ENCODE data around the gene LDLRAD4. TPM values are rescaled to one million over a fixed set of nuclear protein-coding genes. Genes with fewer than 3 reads are reported as not detected.

The LDLRAD4 gene
- total RNA-seq, 1 experiment from 2014 or later = 1.7 TPM

GRCh38 chr18:13625843-13626543, 407.4 kb downstream of the LDLRAD4 start:
- DNase-seq (ENCODE audit: low spot score) = no peak

DNA sequence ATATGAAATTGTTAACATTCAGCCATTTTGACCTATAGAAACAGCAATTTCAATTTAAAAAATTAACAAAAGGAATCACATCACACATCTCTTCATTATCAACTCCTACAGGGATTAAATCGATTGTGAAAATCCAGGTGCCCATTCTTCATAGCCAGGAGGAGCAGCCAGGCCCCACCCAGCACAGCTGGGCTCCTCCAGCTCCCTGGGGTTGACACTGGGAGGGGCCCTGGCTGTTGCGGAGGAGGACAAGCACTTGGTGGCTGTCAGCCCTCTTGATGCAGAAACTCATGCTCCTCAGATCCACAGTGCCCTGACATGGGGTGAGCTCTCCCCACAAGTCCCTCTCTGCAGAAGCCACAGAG, 408.0 kb downstream of the LDLRAD4 start:
- DNase-seq (ENCODE audit: low spot score) = no peak

DNA sequence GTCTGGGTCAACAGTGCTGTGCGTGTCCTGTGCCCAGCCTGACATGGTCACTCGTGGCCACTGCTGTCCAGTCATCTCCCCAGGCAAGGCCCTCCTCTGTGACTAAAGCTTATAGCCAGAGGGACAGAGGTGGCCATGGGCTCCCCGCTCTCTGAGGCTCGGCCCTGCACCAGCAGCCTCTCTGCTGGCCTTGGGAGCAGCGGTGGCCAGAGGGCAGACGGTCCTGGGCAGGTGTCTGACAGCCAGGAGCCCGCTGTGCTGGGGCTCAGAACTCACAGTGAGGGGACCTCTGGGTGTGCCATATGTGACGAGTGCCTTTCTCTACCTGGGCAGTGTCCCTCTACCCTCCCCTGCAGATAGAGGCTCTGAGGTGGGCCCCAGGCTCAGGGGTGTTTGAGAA, 409.1 kb downstream of the LDLRAD4 start:
- no peak for DNase-seq (ENCODE audit: low spot score)

GRCh38 chr18:13628211-13628610, 409.7 kb downstream of the LDLRAD4 start:
- no peak for DNase-seq (ENCODE audit: low spot score)

GRCh38 chr18:13629841-13630715, 411.5 kb downstream of the LDLRAD4 start:
- DNase-seq (ENCODE audit: low spot score) = peak; percentile 68

- DNase-seq (ENCODE audit: low spot score) = no peak
Measured at GRCh38 chr18:13630716-13631268, 412.2 kb downstream of the LDLRAD4 start.

- no peak for DNase-seq (ENCODE audit: low spot score)
Measured at GRCh38 chr18:13633700-13634099, 415.1 kb downstream of the LDLRAD4 start.

DNA sequence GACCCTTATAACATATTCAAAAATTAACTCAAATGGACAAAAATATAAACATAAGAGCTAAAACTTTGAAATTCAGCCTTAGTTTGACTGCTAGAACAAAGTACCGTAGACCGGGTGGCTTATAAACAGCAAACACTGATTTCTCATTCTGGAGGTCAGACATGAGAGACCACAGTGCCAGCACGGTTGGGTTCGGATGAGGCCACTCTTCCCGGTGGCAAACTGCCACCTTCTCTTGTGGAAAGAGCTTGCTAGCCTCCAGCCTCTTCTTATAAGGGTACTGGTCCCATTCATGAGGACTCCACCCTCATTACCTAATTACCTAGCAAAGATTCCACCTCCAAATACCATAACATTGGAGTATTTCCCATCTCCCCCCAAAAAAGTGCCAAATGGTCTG, 416.5 kb downstream of the LDLRAD4 start:
- no peak for DNase-seq (ENCODE audit: low spot score)

- DNase-seq (ENCODE audit: low spot score) = no peak
Measured at GRCh38 chr18:13638719-13639595, 420.4 kb downstream of the LDLRAD4 start.

DNA sequence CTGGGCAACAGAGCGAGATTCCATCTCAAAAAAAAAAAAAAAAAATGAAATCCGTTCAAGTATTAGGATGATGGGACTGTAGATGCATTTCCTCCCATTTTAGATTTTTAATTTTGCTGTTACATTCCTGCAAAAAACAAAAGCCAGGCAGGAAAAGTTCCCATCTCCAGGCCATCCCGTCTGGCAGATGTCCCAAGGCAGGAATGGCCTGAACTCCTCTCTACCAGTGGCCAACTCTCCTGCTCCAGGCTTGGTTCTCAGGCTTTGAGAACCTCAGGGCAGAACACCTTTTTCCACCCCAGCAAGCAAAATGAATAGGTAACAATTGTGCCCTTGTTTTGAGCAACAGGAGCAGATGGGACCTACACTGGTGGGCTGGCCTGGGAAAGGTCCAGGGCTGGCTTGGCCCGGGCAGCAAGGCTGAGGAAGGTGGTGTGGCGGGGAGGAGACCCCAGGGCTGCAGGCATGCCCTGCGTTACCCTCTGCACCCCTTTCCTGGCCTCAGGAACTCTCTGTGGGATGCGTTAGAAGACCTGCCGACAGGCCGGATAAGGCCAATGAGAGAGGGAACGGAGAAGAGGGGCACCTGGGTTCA, 421.8 kb downstream of the LDLRAD4 start:
- DNase-seq (ENCODE audit: low spot score) = no peak

DNA sequence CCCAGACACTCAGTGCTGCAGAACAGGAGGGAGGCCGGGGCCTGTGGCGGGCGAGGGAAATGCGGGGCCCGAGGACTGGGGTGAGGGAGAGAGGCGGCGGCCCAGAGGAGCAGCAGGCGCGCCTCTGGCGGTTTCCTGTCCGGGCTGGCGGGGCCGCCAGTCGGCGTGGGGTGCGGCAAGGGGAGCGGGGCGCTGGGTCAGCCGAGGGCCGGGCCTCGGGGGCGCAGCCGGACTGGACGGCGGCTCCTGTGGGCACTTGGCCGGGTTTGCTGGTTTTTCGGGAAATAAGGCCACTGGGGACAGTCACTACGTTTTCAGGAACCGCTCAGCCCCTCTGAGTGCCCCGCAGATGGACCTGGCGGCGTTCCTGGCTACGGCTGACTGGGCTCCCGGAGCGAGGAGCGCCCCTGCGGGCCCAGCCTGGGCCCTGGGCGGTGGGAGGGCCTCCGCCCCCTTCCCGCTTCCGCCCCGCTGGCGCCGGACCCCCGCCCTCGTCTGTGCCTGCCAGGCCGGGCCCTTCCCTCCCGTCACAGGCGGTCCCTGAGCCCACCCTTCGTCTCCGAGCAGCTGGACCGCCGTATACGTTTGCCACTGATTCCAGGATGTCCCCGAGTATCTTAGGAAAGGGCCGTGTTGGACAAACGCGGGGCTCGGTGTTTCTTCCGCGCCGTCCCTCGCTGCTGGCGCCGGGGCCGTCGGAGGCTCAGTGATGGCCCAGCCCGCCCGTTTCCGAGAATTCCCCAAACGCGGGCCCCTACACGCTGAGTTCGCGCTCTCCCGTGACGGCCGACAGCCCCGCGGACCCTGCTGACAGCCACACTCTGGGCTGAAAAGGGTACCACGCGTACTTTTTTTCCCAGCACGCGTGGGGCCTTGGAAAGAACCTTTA, 423.2 kb downstream of the LDLRAD4 start:
- DNase-seq (ENCODE audit: low spot score) = no peak

- DNase-seq (ENCODE audit: low spot score) = no peak
Measured at GRCh38 chr18:13642440-13642827, 423.9 kb downstream of the LDLRAD4 start.

- no peak for DNase-seq (ENCODE audit: low spot score)
Measured at GRCh38 chr18:13643261-13643751, 424.7 kb downstream of the LDLRAD4 start.

DNA sequence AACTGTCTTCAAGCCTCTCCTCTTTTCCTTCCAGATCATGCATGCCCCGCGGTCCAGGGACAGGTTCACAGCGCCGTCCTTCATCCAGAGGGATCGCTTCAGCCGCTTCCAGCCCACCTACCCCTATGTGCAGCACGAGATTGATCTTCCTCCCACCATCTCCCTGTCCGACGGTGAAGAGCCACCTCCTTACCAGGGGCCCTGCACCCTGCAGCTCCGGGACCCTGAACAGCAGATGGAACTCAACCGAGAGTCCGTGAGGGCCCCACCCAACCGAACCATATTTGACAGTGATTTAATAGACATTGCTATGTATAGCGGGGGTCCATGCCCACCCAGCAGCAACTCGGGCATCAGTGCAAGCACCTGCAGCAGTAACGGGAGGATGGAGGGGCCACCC, 426.5 kb downstream of the LDLRAD4 start:
- no peak for DNase-seq (ENCODE audit: low spot score)

DNA sequence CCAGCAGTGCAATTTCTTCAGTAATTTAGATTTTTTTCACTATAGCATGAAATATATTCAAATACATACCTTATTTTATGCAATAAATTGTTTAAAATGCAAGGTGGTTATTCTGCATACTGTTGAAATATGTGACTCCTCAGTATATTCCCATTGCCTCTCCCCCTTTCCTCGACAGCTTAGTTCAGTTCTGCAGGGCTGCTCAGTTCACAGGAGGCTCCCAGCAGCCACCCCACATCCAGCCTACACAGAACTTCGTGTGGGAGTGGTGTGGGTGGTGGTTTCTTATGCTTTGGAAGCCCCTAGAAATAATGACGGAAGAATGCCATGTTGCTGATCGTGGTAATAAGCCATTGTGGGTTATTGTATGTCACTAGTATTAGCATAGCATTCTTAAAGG, 428.1 kb downstream of the LDLRAD4 start:
- no peak for DNase-seq (ENCODE audit: low spot score)

- DNase-seq (ENCODE audit: low spot score) = no peak
Measured at GRCh38 chr18:13647761-13648160, 429.2 kb downstream of the LDLRAD4 start.

GRCh38 chr18:13649397-13650390, 431.1 kb downstream of the LDLRAD4 start:
- DNase-seq (ENCODE audit: low spot score) = no peak

- DNase-seq (ENCODE audit: low spot score) = no peak
Measured at GRCh38 chr18:13653746-13654433, 435.3 kb downstream of the LDLRAD4 start.
